Stimulated activated CD8-positive, alpha-beta memory T cell treated with anti-CD3 and anti-CD28 coated beads, Interleukin-12 subunit alpha, Interleukin-12 subunit beta, amount 100 ng/mL, for 1 hour (primary cell): ENCODE measurements around the gene KCTD16.

ENCODE experiments used
- DNase-seq: peaks from one replicate; pipeline ENCODE4 v3.0.0-alpha.2; 2020; ENCODE audit warnings: low read depth

KCTD16 gene

DNA sequence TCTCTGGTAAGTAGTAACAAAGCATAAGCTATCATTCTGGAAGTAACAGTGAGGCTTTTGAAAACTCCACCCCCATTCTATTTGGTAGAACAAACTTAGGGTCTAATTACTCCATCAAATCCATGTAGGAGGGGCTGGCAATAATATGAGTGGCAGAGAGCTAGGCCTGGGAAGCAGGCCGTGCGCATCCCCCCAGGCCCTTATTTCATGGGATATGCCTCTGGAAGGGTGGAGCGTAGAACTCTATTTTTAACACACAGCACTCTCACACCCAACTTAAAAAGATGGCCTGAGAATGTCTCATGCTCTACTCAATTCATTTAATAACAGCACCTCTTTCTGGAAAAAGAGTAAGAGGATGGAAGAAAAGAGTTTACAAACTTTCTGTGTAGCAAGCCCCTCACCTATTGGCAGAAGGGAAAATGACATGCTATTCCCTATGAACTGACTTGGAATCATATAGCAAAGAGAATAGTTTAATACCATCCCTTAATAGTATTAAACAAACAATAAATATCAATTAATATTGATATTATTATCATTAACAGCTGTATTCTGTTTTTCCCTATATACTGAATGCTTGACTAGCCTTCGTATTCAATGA is 233.2 kb downstream of the KCTD16 start:
- DNase-seq, result no peak

DNA sequence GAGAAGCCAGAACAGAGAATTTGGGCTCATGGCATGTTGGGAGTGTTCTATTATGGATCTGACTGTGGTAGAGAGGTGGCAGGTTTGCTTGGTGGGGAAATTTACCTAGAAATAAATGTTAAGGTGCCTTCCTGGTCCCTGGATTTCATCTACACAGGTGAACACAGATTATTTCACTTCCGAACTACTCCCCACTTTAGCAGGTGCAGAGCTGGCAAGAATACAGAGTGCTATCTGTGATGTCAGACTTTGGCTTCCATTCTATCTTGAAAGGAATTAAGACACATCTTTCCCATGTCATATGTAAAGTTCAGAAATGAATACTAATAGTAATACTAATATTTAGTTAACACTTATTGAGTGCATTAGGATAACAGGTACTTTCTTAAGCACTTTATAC is 234.0 kb downstream of the KCTD16 start:
- no peak for DNase-seq

DNA sequence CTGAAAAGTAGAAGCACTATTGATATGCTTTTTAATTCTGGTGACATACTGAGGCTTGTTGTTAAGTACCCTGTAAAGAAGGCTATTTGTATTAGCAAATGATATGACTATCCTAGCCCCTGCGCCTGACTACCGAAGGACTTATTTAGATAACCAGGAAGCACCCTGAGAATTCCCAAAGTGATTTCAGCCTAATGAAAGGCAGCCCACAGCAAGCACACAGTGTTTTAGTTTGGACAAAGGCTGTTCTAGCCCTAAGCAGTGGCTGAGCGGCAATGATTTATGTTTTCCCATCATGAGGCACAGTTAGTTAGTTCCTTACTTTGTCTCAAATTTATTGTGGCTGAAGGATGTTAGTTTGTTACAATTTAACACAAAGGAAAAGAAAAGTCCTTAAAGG is 235.3 kb downstream of the KCTD16 start:
- DNase-seq, result no peak

DNA sequence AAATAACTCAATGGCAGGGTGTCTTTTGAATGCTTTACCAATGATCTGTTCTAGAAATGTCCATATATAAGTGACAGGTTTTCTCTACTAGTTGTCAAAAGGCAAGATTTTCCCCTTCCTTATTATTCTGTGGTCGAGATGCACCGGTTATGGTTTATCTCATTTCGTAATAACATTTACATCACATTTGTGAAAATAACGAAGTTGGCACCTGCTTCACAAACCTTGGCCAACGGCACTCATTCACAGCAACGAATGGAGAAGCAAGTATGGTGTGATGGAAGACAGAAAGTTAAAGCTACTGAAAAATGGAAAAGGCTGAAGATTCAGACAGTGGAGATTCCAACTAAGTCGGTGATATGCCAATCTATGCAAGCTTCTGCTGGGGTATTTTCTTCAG is 235.8 kb downstream of the KCTD16 start:
- no peak for DNase-seq

DNA sequence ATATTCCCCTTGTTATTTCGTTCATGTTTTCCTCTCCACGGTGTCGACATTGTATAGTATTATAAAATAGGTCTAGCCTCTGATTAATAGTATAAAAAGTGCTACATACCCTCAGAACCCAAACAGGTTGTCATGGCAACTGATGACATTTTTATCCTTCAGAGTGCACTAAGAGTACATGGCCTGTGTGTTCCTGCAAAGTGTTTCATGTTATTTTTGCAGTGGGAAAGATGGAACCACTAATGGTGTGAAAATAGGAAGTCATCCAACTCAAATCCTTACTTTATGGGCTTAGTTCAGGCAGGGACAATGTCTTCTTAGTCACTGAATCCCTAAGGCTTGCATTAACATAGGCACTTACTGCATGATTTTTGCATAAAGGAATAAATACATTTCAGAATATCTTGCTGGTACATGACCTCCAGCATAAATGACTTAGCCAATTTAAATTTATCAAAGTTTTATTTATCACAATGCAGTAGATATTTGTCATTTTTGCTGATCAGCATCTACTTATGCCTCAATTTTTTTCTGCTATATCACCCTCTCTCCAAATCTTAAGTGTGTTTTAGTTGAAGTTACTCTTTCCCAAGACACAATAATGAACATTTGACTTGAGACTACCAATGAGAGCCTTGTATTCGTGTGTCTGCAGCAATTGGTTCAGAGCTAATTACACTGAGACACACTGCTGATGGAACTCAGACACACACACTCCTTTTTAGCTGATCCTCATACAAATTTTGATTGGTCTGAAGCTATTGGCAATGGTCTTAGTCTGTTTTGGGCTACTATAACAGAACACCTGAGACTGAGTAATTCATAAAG is 243.7 kb downstream of the KCTD16 start:
- DNase-seq, result no peak

DNA sequence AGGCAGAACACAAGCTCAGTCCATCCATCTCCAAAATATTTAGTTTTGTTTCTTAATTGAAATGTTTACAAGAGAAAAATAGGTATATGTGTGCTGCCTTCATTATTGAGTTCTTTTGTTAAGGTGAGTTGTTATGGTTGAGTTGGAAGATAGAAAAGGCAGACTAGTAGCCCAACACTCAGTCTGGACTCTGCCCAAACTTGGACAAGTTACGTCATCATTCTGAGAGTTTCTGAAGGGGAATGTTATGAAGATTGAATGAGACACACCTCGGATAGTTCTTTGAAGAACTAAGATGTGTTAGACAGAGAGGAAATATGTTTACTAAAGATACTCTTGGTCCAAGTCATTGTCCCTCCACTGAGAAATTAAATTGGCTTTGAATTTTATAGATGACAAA is 245.5 kb downstream of the KCTD16 start:
- DNase-seq, result no peak

DNA sequence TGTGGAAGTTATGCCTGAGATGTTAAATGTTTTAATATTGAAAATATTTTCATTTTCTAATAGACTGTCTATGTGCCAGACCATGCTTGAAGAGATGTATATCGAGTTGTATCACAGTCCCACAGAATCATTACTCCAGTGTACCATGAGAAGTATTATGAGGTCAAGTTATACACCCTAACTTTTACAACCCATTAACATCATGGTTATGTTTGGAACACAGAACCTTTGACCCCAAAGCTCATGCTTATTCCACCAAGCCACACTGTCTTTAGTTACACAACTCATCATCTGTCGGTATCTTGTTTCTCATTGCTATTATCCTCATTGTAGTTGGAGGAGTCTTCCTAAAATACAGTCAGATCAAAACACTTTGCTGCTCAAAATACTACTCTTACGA is 248.0 kb downstream of the KCTD16 start:
- DNase-seq, result no peak

DNA sequence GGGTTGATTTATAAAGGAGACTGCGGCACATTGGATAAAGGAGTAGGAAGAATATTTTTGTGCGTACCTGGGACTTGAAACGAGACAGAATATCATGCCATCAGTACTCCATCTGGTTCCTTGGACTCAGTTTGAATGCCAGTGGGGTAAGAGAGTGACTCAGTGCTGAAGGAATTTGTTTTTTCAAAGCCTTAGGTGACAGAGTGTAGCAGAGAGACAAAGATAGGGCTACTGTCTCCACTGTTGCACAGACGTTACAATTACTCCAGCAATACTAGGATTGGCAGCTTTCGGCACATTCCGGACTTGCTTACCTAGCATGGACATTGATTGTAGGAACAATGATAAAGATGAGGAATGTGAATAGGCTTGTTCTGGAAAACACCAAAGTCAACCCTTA is 250.7 kb downstream of the KCTD16 start:
- DNase-seq, result no peak

DNA sequence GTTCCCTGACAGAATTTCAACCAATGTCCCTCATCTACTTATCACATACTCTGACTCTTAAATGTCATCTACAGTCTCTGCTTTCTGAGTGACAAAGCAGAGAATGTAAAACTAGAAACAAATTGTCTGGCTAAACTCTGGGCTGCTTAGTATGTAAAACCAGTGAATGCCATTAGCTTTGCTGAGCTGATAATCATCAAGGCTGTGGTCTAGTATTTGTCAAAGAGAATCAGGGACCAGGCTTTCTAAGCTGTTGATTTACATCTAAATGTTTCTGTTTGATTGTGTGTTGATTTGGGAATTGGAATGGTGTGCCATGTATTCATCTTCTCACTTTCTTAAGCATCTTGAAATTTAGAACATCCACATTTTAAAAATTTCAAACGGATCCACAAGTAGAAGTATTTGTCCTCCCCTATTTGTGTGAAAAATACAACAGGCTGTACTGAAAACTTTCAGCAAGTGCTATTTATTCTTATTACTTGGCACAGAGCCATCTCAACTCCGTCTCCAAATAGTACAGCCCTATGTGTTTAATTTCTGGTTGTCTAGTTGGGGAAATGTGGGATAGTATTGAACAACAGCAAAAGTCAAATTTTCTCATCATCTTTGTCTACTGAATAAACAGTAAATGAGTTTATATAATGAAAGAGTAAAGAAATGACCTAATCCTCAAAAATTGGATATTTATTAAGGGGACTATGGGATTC is 251.5 kb downstream of the KCTD16 start:
- DNase-seq, result no peak

DNA sequence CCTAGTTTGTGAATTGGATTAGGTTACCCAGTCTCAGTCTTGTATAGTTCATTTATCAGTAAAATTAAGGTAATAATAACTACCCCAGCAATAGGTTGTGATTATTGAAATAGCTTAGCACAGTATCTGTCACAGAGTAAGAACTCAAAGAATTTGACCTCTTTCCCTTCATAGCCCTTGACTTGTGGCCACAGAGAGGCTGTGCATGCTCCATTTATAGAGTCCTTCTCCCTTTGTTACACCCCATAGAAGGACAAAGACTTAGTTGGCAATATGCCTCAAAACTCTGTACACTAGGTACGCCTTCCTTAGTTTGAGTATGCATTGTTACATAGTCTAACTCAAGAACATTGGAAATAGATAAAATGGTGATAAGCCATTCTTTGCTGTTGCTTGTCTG is 257.2 kb downstream of the KCTD16 start:
- DNase-seq, result no peak

DNA sequence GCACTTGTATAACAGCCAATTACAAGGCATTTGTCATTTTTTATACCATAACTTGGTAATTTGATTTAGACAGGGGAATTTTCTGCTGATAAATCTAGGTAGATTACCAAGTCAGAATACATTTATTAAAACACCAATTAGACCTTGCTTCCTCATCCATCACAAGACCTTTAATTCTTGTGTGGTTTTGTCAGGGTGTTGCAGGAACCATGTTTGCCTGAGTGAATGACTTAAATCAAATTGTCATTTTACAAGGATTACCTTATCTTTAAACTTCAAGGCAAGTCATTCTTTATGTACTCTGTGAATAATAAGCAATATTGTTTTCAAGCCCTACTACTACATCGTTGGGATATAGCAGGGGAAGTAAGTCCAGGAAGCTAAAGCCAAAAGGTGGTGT is 257.7 kb downstream of the KCTD16 start:
- no peak for DNase-seq

DNA sequence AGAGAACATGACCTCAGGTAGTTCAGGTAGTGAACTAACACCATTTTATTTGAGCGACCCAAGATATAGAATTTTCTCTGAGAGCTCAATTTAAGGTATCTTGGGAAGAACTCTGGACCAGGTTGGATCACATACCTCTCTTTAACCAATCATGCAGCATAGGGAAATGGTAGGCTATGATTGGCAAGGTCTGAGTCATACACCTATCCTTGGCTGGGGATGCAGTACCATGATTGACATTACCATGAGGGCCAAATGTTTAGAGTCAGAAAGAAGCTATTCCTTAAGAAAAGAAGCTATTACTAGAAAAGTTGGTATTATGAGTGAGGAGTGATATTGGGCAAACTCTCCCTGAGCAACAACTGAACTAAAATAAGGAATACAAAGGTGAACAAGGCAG is 258.7 kb downstream of the KCTD16 start:
- DNase-seq, result no peak

DNA sequence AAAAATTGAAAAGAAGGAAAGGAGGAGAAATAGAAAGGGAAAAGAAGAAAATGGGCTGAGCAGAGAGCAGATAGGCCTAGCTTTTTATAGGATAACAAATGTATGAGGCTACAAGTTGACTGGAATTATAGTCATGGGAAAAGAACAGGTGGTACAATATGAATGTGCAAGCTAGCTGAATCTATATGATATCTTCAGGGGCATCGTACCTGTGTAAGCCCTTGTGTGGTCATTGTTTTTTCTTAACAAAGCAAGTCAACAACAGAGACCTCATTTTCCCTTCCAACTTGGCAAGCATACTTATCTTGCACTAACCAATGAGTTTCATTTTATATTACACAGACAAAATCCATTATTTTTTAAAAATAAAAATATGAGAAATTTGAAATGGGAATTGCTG is 259.2 kb downstream of the KCTD16 start:
- DNase-seq, result no peak

DNA sequence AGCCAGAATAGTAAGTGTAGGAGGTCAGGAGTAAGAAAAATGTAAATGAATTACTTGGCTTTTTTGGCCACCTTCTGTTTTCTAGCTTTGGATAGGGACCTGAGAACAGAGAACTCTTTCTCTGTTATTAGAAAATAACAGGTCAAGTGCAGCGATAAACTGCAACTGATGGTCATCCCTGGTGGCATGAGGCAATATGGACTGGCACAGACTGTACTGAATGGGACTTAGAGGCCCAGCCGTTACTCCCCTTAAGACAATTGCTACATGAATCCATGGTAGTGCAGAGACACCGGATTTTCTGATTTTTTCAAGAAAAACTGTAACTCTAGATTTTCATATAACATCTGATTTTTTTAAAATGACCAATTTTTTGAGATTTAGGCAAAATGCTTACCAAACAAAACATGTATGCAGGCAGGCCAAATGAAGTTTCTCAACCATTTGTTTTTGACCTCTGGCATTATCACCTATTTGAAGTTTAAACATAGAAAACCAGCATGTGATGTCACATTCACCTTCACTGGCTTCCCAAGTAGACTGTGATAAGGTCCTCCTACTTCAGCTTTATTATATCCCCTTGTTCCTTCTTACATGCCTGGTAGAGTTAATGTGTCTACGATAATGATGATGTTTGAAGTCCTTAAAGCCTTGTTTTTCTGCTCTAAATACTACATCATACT is 262.6 kb downstream of the KCTD16 start:
- no peak for DNase-seq

DNA sequence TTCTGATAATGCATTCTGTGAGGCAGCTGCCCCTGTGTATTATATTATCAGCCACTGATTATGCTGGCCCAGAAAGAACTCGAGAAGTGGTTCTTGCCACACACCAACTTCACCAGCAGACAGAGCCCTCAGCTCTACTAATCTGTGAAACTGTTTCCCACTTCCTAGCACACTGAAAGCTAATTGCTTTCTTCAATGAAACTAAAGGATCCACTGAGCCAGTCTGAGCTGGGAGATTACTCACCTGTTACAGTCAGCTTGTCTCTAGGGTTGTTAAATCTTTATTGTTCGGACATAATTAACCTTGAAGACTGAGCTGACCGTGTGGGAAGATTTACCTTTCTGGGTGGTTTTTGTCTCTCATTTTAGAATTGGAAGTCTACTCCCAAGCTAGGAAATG is 263.2 kb downstream of the KCTD16 start:
- no peak for DNase-seq

DNA sequence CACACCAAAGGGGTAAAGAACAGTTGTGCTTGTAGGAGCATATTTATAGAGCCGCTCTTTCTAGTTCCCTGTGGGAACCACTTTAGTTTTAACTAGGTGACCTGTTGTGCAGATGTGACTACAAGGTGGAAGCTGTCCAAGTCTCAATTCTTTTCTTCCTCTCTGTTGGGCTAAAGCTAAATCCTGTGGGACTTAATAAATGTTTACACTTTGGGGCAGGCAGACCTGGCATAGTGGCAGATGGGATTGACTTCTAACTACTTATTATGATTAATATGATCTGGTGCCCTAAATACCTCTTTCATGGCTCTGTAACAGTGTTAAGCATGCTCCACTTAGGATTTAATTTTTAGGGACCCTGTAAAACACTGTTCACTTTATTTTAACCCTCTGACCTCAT is 265.3 kb downstream of the KCTD16 start:
- DNase-seq, result no peak

DNA sequence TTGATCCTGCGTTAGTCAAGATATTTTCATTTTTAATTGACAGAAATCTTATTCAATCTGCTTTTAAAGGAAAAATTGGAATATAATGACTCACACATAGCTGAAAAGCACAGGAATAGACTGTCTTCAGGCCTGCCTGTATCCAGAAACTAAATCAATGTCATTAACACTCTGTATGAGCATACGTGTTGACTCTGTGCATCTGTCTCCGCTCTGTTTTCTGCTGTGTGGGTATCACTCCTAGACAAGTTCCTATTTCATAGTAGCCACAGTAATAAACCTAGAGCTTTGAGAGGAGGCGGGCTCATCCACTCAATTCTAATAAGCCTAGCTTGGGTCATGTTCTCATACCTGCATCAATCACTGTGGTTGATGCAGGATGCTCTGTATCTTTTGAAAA is 267.6 kb downstream of the KCTD16 start:
- DNase-seq, result no peak

DNA sequence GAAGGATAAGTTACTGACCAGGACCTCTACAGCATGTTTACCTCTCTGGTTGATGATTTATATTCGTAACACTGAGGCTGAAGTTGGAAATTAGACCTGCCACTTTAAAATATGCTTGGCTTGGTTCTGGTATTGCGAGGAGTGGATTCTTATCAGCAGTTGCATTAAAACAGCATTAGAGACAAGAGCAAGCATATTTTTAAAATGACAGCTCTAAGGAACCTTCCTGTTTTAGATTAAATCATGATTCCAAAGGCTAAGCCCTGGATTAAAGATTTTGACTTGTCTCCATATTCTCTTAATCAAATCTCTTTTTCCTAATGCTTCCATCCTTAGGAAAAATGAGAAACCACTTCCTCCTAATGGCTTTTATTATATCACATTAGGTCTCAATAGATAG is 277.8 kb downstream of the KCTD16 start:
- DNase-seq, result no peak

DNA sequence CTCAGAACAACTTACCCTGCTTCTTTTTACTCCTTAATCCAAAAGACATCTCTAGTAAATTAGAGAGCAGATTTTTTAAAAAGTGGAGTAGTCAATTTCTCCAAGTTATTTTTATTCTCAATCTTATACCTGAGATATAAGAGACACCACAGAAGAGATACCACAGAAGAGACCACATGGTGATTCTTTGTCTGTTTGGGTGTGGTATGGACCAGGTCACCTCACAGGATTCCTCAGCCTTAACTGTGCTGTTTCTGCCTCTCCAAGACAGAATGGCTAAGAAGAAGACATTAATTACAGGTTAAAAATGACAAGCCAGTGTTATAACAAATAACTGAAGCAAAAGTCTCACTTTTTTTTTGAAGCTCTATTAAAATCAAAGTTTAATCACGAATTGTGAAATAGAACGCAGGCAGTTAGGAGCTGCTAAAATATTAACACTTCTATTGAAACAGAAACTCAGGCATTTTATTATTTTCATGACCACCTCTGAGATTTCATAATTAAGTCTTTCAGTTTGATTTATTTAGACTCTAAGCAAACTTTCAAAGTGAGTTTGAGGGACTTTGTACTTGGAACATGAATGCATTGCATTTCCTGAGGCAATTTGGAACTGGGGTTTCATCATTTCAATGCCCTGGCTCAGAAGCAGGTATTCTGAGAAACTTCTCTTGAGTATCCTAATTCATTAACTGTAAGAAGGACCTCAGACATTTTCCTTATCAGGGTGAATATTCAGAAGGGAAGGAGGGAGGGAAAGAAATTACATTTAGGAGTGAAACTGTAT is 280.7 kb downstream of the KCTD16 start:
- DNase-seq, result no peak

DNA sequence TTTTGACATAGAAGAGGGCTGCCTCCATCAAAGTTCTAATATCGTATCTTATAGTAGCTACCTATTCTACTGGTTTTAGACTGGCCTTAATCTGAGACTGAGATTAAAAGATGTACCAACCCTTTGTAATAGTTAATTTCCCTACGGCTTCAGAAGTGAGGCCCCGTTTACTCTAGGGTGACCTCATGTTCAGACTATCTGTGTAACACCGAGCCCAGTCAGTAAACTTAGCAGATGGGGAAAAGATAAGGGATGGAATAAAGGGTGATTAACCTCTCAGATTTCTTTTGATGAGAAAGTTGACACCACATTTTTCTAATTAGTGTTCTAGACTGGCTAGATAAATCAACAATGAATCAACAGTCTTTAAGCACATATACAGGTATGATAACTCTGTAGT is 283.1 kb downstream of the KCTD16 start:
- no peak for DNase-seq

DNA sequence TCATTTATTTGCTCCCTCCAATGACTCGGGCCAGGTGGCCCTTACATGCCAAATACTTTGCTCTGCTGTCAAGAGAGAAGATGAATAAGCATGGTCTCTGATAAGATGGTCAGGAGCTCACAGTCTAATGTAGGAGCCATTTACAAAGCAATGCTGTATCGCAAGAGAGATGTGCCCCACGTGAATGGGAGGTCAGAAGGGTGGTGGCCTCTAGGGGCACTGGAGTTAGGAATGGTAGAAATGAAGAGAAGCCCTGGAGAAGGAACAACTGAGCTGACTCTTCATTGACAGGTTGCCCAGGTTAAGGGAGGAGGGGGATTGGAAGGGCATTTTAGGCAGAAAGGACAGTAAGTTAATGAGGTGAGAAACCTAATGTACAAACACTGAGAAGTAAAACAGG is 286.5 kb downstream of the KCTD16 start:
- no peak for DNase-seq

DNA sequence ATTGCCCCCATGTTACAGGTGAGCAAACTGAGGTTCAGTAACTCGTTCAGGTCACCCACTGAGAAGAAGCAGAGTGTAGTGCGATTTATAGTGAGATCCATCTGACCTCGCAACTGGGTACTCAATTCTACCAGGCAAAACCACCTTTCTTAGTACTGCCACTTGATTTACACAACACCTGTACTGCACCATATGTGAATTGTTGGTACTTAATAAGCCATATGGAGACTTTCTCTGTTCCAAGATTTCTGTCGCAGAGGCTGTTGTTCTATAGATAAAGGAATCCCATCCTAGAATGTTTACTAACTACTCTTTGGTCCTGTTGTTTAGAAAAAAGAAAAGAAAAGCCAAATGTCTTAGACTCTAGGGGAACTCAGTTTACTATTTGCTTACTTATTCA is 287.5 kb downstream of the KCTD16 start:
- no peak for DNase-seq
